ENCODE results near the gene MYO6. TPM values are rescaled to one million over a fixed set of nuclear protein-coding genes. Genes with fewer than 3 reads are reported as not detected.

Gene MYO6
- total RNA-seq, 1 donor, result 16.4 TPM

DNA sequence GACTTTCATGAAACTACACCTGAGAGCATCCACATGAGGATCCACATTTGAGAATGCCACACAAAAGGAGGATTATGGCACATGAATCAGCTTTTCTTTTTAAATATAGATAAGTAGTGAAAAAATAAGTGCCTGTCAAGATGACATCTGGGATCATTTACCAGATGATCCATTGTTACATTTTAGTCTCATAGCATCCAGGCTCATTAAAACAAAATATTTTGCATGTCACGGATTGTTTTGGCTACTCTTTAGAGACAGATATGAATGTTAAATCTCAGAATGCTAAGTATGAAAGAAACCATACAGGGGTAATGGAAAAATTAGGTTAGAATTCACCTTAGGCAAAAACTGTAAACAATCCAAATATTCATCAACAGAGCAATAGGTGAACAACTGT, 66.7 kb downstream of the MYO6 start:
- no peak for DNase-seq (ENCODE audit: low read depth)
- H3K4me3 ChIP-seq (ENCODE audit: low read depth, low read length), result no peak overlapping the region
- TF ChIP-seq, protein P1, sequence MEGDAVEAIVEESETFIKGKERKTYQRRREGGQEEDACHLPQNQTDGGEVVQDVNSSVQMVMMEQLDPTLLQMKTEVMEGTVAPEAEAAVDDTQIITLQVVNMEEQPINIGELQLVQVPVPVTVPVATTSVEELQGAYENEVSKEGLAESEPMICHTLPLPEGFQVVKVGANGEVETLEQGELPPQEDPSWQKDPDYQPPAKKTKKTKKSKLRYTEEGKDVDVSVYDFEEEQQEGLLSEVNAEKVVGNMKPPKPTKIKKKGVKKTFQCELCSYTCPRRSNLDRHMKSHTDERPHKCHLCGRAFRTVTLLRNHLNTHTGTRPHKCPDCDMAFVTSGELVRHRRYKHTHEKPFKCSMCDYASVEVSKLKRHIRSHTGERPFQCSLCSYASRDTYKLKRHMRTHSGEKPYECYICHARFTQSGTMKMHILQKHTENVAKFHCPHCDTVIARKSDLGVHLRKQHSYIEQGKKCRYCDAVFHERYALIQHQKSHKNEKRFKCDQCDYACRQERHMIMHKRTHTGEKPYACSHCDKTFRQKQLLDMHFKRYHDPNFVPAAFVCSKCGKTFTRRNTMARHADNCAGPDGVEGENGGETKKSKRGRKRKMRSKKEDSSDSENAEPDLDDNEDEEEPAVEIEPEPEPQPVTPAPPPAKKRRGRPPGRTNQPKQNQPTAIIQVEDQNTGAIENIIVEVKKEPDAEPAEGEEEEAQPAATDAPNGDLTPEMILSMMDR (IDR thresholded peaks at IDR 0.05; ENCODE audit: insufficient read depth, low read length), result no peak

GRCh38 chr6:75818098-75818855, 69.2 kb downstream of the MYO6 start:
- no peak overlapping the region for H3K4me3 ChIP-seq (ENCODE audit: low read depth, low read length)
- TF ChIP-seq, protein P1 (IDR thresholded peaks at IDR 0.05; ENCODE audit: insufficient read depth, low read length), result no peak
- DNase-seq (ENCODE audit: low read depth), result peak; percentile 1

- TF ChIP-seq, protein P1 (IDR thresholded peaks at IDR 0.05; ENCODE audit: insufficient read depth, low read length), result no peak
- no peak overlapping the region for H3K4me3 ChIP-seq (ENCODE audit: low read depth, low read length)
- no peak for DNase-seq (ENCODE audit: low read depth)
These were observed 70.9 kb downstream of the MYO6 start for GRCh38 chr6:75819776-75820487.

- no peak for DNase-seq (ENCODE audit: low read depth)
- H3K4me3 ChIP-seq (ENCODE audit: low read depth, low read length), result no peak overlapping the region
- TF ChIP-seq, protein P1 (IDR thresholded peaks at IDR 0.05; ENCODE audit: insufficient read depth, low read length), result no peak
These were observed 75.1 kb downstream of the MYO6 start for GRCh38 chr6:75824160-75824559.

DNA sequence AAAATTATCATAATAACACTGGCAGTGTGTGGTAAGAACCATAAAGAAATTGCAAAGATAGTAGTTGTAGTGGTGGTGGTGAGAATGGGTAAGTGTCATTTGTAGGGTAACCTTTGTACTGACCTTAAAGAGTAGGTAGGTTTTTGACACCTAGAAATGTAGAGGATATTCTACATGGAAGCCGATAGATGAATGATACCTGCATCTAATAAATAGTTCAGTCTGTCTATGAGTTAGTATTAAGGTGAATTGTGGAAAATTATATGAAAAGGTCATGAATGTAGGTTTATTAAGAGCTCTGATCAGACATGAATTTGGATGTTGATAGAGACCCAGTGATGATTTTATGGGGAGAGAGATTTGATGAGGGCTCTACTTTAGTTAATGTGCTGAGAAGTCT, 78.1 kb downstream of the MYO6 start:
- TF ChIP-seq, protein P1 (IDR thresholded peaks at IDR 0.05; ENCODE audit: insufficient read depth, low read length), result no peak
- DNase-seq (ENCODE audit: low read depth), result no peak

GRCh38 chr6:75830959-75831885, 82.2 kb downstream of the MYO6 start:
- TF ChIP-seq, protein P1 (IDR thresholded peaks at IDR 0.05; ENCODE audit: insufficient read depth, low read length), result no peak
- peak; percentile 29 for DNase-seq (ENCODE audit: low read depth)
- H3K4me3 ChIP-seq (ENCODE audit: low read depth, low read length), result no peak overlapping the region

More for the DNA sequence above, 78.1 kb downstream of the MYO6 start:
- no peak overlapping the region for H3K4me3 ChIP-seq (ENCODE audit: low read depth, low read length)

All from fibroblast of the aortic adventitia (primary cell).